MCF 10A (cell line): Measurements from ENCODE around the gene AP1G1. TPM values are rescaled to one million over a fixed set of nuclear protein-coding genes. Genes with fewer than 3 reads are reported as not detected.

Source experiments
- BruUV-seq: library from RNA; stranded (reverse); fragments of 400-500 nt; replicated peaks from 2 replicates; lab custom pipeline; 2021; lab: Mats Ljungman, UMichigan
- CTCF ChIA-PET: fragments of 300-600 bp; sonication (Branson Sonifier 250); formaldehyde crosslinking; extraction: SDS; loops from one replicate; lab custom pipeline; 2021; ENCODE audit warnings: antibody characterized with exemption, inconsistent platforms; lab: Yijun Ruan, JAX
- POLR2A ChIA-PET: fragments of 300-600, 350-650 bp; sonication (Branson Sonifier 250); formaldehyde crosslinking; extraction: SDS; loops from one replicate; lab custom pipeline; 2020; ENCODE audit warnings: antibody characterized with exemption, inconsistent platforms; lab: Yijun Ruan, JAX
- DNase-seq: peaks from one replicate; pipeline ENCODE4 v3.0.0-alpha.2; 2018; ENCODE audit not compliant: unreplicated experiment
- H3K27ac Mint-ChIP-seq: one replicate; pipeline ENCODE4 v1.8.0; 2022; ENCODE audit warnings: mild to moderate bottlenecking, low read depth, mixed read lengths; ENCODE audit not compliant: unreplicated experiment
- H3K27me3 Mint-ChIP-seq: one replicate; pipeline ENCODE4 v1.8.0; 2022; ENCODE audit warnings: mixed read lengths; ENCODE audit not compliant: insufficient read depth, unreplicated experiment
- H3K36me3 Mint-ChIP-seq: one replicate; pipeline ENCODE4 v1.8.0; 2022; ENCODE audit warnings: mild to moderate bottlenecking, moderate library complexity, mixed read lengths; ENCODE audit not compliant: insufficient read depth, unreplicated experiment
- H3K4me1 Mint-ChIP-seq: one replicate; pipeline ENCODE4 v1.8.0; 2022; ENCODE audit warnings: mixed read lengths; ENCODE audit not compliant: insufficient read depth, unreplicated experiment
- H3K4me3 Mint-ChIP-seq: one replicate; pipeline ENCODE4 v1.8.0; 2022; ENCODE audit warnings: mild to moderate bottlenecking, moderate library complexity, mixed read lengths; ENCODE audit not compliant: unreplicated experiment
- H3K9me3 Mint-ChIP-seq: one replicate; pipeline ENCODE4 v1.8.0; 2022; ENCODE audit warnings: mixed read lengths; ENCODE audit not compliant: unreplicated experiment
- CTCF ChIP-seq: fragments of 200-600 bp; IDR thresholded peaks from one replicate; pipeline ENCODE4 v1.8.0; 2022; ENCODE audit warnings: antibody characterized with exemption, mild to moderate bottlenecking; ENCODE audit not compliant: unreplicated experiment
- intact Hi-C: fragments of 100-400 bp; cut with micrococcal nuclease; formaldehyde crosslinking; loops from 2 replicates; pipeline ENCODE4 v1.14.1; 2022
- total RNA-seq: library from RNA; stranded (reverse); gene quantifications from 2 replicates; pipeline ENCODE4 v1.2.3, GENCODE V29; 2022

The AP1G1 gene
- total RNA-seq, 1 experiment from 2014 or later = 99.5 TPM

DNA sequence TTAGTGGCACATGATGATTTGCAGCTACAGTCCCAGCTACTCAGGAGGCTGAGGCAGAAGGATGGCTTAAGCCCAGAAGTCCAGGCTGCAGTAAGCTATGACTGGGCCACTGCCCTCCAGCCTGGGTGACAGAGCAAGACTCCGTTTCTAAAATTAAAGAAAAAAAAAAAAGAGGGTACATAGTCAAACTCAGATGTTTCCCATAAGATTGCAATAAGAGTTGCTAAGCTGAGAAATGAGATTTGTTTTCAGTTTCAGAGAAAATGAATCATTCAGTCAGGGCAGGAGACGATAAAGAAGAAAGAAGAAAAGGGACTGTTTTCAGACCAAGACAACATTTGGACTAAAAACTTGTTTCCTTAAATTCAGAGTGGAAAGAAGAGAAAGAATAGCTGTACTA lies 54.0 kb downstream of the AP1G1 start:
- ChIA-PET POLR2A (interaction anchor here (0.6 kb wide), 2 partner anchors 161 to 206 kb away, joined by 4 to 5 read pairs; no protein-coding TSS in a partner anchor), CTCF (interaction anchor here (0.5 to 0.8 kb wide), 3 partner anchors 13 to 121 kb away, joined by 3 read pairs; no protein-coding TSS in a partner anchor)
- DNase-seq = no peak
- BruUV-seq = no TSS peak
- Mint-ChIP-seq H3K36me3 (peaks cover 94% of the 10 kb centered on the region), H3K9me3 (no peaks in the 10 kb centered on the region), H3K27me3 (no peaks in the 10 kb centered on the region), H3K4me3 (no peak overlapping the region), H3K4me1 (no peaks in the 10 kb centered on the region), H3K27ac (no peak overlapping the region)
- intact Hi-C loops = no loop called here
- TF ChIP-seq CTCF = no peak

- Mint-ChIP-seq H3K27me3 (no peaks in the 10 kb centered on the region), H3K36me3 (peaks cover 94% of the 10 kb centered on the region), H3K9me3 (no peaks in the 10 kb centered on the region), H3K4me3 (no peak overlapping the region), H3K4me1 (no peaks in the 10 kb centered on the region), H3K27ac (no peak overlapping the region)
- ChIA-PET POLR2A (no interaction called here), CTCF (interaction anchor here (0.6 kb wide), 1 partner anchor 142 kb away, joined by 3 read pairs; no protein-coding TSS in a partner anchor)
- no peak for TF ChIP-seq CTCF
- intact Hi-C loops = no loop called here
- no TSS peak for BruUV-seq
- no peak for DNase-seq
Observed at GRCh38 chr16:71754108-71754507, 54.5 kb downstream of the AP1G1 start.

- no peak for TF ChIP-seq CTCF
- DNase-seq = no peak
- POLR2A ChIA-PET = interaction anchor here (0.6 kb wide), 1 partner anchor 25 kb away, joined by 3 read pairs; no protein-coding TSS in a partner anchor
- Mint-ChIP-seq H3K4me1 (no peaks in the 10 kb centered on the region), H3K4me3 (no peak overlapping the region), H3K27ac (peak overlapping the region; percentile 31), H3K36me3 (peaks cover 96% of the 10 kb centered on the region), H3K27me3 (no peaks in the 10 kb centered on the region), H3K9me3 (no peaks in the 10 kb centered on the region)
- intact Hi-C loops = loop anchor here (10.0 kb wide), 1 partner anchor 217 kb away; no protein-coding TSS in a partner anchor
- CTCF ChIA-PET = interaction anchor here (0.6 to 0.7 kb wide), 2 partner anchors 71 to 127 kb away, joined by 3 to 5 read pairs; no protein-coding TSS in a partner anchor
- BruUV-seq = no TSS peak
Observed at GRCh38 chr16:71748226-71748625, 60.4 kb downstream of the AP1G1 start.

DNA sequence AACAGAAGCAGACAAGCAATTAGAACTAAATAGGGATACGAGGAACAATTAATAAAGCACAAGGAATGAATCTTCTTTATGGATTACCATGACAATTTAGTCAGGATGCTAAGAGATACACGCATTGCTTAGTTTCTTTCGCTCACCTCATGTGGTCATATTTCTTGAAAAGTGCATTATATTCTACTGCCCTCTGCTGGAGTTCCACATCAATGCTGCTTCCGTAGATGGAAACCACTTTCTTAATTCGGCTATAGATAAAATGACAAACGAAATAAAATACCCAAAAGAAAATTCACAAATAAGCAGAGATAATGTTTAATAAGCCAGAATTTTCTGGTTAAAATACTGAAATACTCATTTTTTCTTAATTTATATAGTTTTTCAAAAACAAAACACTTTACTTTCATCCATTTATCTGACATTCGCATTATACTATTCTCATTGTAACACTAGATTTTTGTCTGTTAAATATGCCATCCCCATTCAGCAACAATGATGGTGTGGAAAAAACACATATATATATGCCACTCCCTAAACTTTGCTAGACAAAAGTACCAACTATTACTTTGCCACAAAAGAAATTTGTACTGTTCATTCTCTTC lies 62.1 kb downstream of the AP1G1 start:
- CTCF ChIA-PET = interaction anchor here (1.3 kb wide), 1 partner anchor 20 kb away, joined by 3 read pairs; no protein-coding TSS in a partner anchor
- Mint-ChIP-seq H3K4me3 (no peak overlapping the region), H3K27me3 (no peaks in the 10 kb centered on the region), H3K36me3 (peaks cover 94% of the 10 kb centered on the region), H3K27ac (no peak overlapping the region), H3K9me3 (no peaks in the 10 kb centered on the region), H3K4me1 (no peaks in the 10 kb centered on the region)
- peak; percentile 58 for TF ChIP-seq CTCF
- intact Hi-C loops = loop anchor here (10.0 kb wide), 1 partner anchor 218 kb away; no protein-coding TSS in a partner anchor
- DNase-seq = peak; percentile 43
- POLR2A ChIA-PET = no interaction called here
- BruUV-seq = no TSS peak
